HCT116 (cell line): ENCODE data around the gene LPAR3. TPM values are rescaled to one million over a fixed set of nuclear protein-coding genes. Genes with fewer than 3 reads are reported as not detected.

ENCODE experiments used
- ATAC-seq: fragments of 200-7000 bp; cut with Tn5 transposase; 2 replicates; pipeline ENCODE4 v1.9.1; 2020; ENCODE audit warnings: mild to moderate bottlenecking, moderate library complexity
- BruUV-seq: library from RNA; stranded (reverse); fragments of 400-500 nt; replicated peaks from 2 replicates; lab custom pipeline; 2021; lab: Mats Ljungman, UMichigan
- CTCF ChIA-PET: fragments of 300-600 bp; sonication (Branson Sonifier 250); formaldehyde crosslinking; loops from one replicate; lab custom pipeline; 2021; ENCODE audit warnings: antibody characterized with exemption; lab: Charles Lee
- POLR2A ChIA-PET: fragments of 300-600, 350-600 bp; sonication (Branson Sonifier 250); formaldehyde crosslinking; loops from one replicate; lab custom pipeline; 2021; ENCODE audit warnings: antibody characterized with exemption; lab: Charles Lee
- RAD21 ChIA-PET, 2 experiments: fragments of 300-600 bp; sonication (Branson Sonifier 250); formaldehyde crosslinking; loops; one replicate each; lab custom pipeline; 2023; ENCODE audit warnings: low total read pairs in 2 of 2; ENCODE audit not compliant: uncharacterized antibody in 2 of 2, unreplicated experiment in 2 of 2, low non-redundant PET in 1 of 2; lab: Charles Lee
- DNase-seq: peaks from one replicate; pipeline ENCODE4 v3.0.0-alpha.2; 2010; ENCODE audit warnings: low read depth, low spot score
- H2AFZ ChIP-seq: fragments of 200-600 bp; shearing (Covaris generic), sonication (generic); 2 replicates; pipeline ENCODE4 v1.6.1; 2017; ENCODE audit warnings: low read depth, mixed run types, mixed read lengths, antibody characterized with exemption, low read length; ENCODE audit not compliant: poor library complexity, severe bottlenecking
- H3K27ac ChIP-seq: 2 replicates; pipeline ENCODE4 v1.5.1; 2012; ENCODE audit warnings: low read depth, low read length
- H3K27me3 ChIP-seq: fragments of 200-600 bp; sonication (generic); 2 replicates; pipeline ENCODE4 v1.6.1; 2016; ENCODE audit warnings: mixed run types, low read length, mixed read lengths; ENCODE audit not compliant: insufficient read depth
- H3K36me3 ChIP-seq, 2 experiments: fragments of 200-500 bp in 1 of 2; fragments of 200-600 bp in 1 of 2; sonication (Bioruptor generic) in 1 of 2; sonication (generic) in 1 of 2; 2 replicates each; pipeline versions ENCODE4 v1.5.1 to v1.6.1; 2014 to 2016; ENCODE audit warnings: low read length in 2 of 2, inconsistent platforms in 1 of 2, mixed read lengths in 1 of 2, mixed run types in 1 of 2; ENCODE audit not compliant: insufficient read depth in 2 of 2, control insufficient read depth in 1 of 2
- H3K4me1 ChIP-seq, 2 experiments: fragments of 200-600 bp in 1 of 2; sonication (generic) in 1 of 2; 2 replicates each; pipeline versions ENCODE4 v1.5.1 to v1.6.1; 2012 to 2017; ENCODE audit warnings: low read length in 2 of 2, inconsistent platforms in 1 of 2, mild to moderate bottlenecking in 1 of 2, mixed read lengths in 1 of 2, mixed run types in 1 of 2, moderate library complexity in 1 of 2; ENCODE audit not compliant: insufficient read depth in 2 of 2, control insufficient read depth in 1 of 2
- H3K4me2 ChIP-seq: fragments of 200-600 bp; sonication (generic); 2 replicates; pipeline ENCODE4 v1.6.1; 2017; ENCODE audit warnings: mixed run types, low read length, mixed read lengths
- H3K4me3 ChIP-seq, 2 experiments: fragments of 200-600 bp in 1 of 2; sonication (generic) in 1 of 2; replicated peaks in 1 of 2; 2 replicates each; pipeline ENCODE4 v1.5.1; 2011 to 2016; ENCODE audit warnings: low read length in 2 of 2, control low read depth in 1 of 2, low read depth in 1 of 2, mild to moderate bottlenecking in 1 of 2, mixed read lengths in 1 of 2, mixed run types in 1 of 2
- H3K79me2 ChIP-seq: fragments of 200-600 bp; sonication (generic); 2 replicates; pipeline ENCODE4 v1.6.1; 2017; ENCODE audit warnings: mild to moderate bottlenecking, mixed run types, low read length, moderate library complexity, mixed read lengths; ENCODE audit not compliant: insufficient read depth
- H3K9ac ChIP-seq: fragments of 200-600 bp; sonication (generic); 2 replicates; pipeline ENCODE4 v1.6.1; 2016; ENCODE audit warnings: low read length, mixed read lengths
- H3K9me2 ChIP-seq: fragments of 200-600 bp; sonication (generic), shearing (Covaris generic); 2 replicates; pipeline ENCODE4 v1.6.1; 2017; ENCODE audit warnings: mixed run types, mild to moderate bottlenecking, moderate library complexity; ENCODE audit not compliant: insufficient read depth
- H3K9me3 ChIP-seq, 2 experiments: fragments of 200-500 bp in 1 of 2; fragments of 200-600 bp in 1 of 2; sonication (Bioruptor generic) in 1 of 2; sonication (generic) in 1 of 2; 2 replicates each; pipeline ENCODE4 v1.6.1; 2014 to 2017; ENCODE audit warnings: low read length in 2 of 2, mixed read lengths in 2 of 2, inconsistent platforms in 1 of 2, low read depth in 1 of 2, mild to moderate bottlenecking in 1 of 2, mixed run types in 1 of 2, moderate library complexity in 1 of 2; ENCODE audit not compliant: control insufficient read depth in 1 of 2, insufficient read depth in 1 of 2
- H4K20me1 ChIP-seq: fragments of 200-600 bp; sonication (generic), shearing (Covaris generic); 2 replicates; pipeline ENCODE4 v1.6.1; 2017; ENCODE audit warnings: mixed run types, mild to moderate bottlenecking, moderate library complexity; ENCODE audit not compliant: insufficient read depth
- ATF3 ChIP-seq: IDR thresholded peaks from 2 replicates; pipeline ENCODE4 v1.6.1; 2012
- CBX3 ChIP-seq: IDR thresholded peaks from 2 replicates; pipeline ENCODE4 v1.6.1; 2012; ENCODE audit warnings: low read depth
- CTCF ChIP-seq, 3 experiments: fragments of 200-600 bp in 1 of 3; sonication (generic) in 1 of 3; IDR thresholded peaks in 2 of 3; conservative IDR thresholded peaks in 1 of 3; 2 replicates each; pipeline ENCODE4 v1.5.1; 2012 to 2017; ENCODE audit warnings: low read depth in 2 of 3, low read length in 2 of 3, antibody characterized with exemption in 1 of 3, borderline replicate concordance in 1 of 3, control low read depth in 1 of 3, mild to moderate bottlenecking in 1 of 3, mixed read lengths in 1 of 3, mixed run types in 1 of 3, moderate library complexity in 1 of 3; ENCODE audit not compliant: insufficient read depth in 1 of 3
- EZH2 ChIP-seq: fragments of 200-600 bp; sonication (generic); IDR thresholded peaks from 2 replicates; pipeline ENCODE4 v1.6.1; 2017; ENCODE audit warnings: antibody characterized with exemption, mixed run types
- MAX ChIP-seq: IDR thresholded peaks from 2 replicates; pipeline ENCODE4 v1.6.1; 2012
- REST ChIP-seq: IDR thresholded peaks from 2 replicates; pipeline ENCODE4 v1.6.1; 2012; ENCODE audit warnings: low read depth
- SIN3A ChIP-seq: IDR thresholded peaks from 2 replicates; pipeline ENCODE4 v1.6.1; 2012; ENCODE audit warnings: low read depth
- SP1 ChIP-seq: IDR thresholded peaks from 2 replicates; pipeline ENCODE4 v1.6.1; 2012; ENCODE audit warnings: low read depth
- SRF ChIP-seq: IDR thresholded peaks from 2 replicates; pipeline ENCODE4 v1.6.1; 2012; ENCODE audit warnings: low read depth
- TCF7L2 ChIP-seq: IDR thresholded peaks from 2 replicates; pipeline ENCODE4 v1.7.0; 2011; ENCODE audit warnings: borderline replicate concordance, inconsistent platforms; ENCODE audit not compliant: insufficient read depth, insufficient read length; ENCODE audit errors: extremely low read depth
- YY1 ChIP-seq: IDR thresholded peaks from 2 replicates; pipeline ENCODE4 v1.6.1; 2011; ENCODE audit warnings: low read length, low read depth, moderate library complexity, mild to moderate bottlenecking; ENCODE audit not compliant: insufficient replicate concordance; ENCODE audit errors: extremely low read depth
- ZBTB33 ChIP-seq: IDR thresholded peaks from 2 replicates; pipeline ENCODE4 v1.6.1; 2011; ENCODE audit warnings: mild to moderate bottlenecking, low read length, moderate library complexity; ENCODE audit not compliant: insufficient replicate concordance; ENCODE audit errors: extremely low read depth
- intact Hi-C: fragments of 100-400 bp; cut with micrococcal nuclease; formaldehyde crosslinking; loops from 2 replicates; pipeline ENCODE4 v1.10.0; 2022
- total RNA-seq: library from RNA; stranded (reverse); gene quantifications from one replicate; pipeline ENCODE4 v1.2.1, GENCODE V29; 2021; ENCODE audit not compliant: unreplicated experiment

Gene LPAR3
- total RNA-seq, 1 experiment from 2014 or later = 27.2 TPM

- no peak for TF ChIP-seq CTCF (IDR thresholded peaks at IDR 0.05 in 2 of 3, conservative IDR thresholded peaks at IDR 0.05 in 1 of 3; ENCODE audit: borderline replicate concordance in 1 of 3, insufficient read depth in 1 of 3, low read depth in 2 of 3, low read length in 2 of 3)
Observed at GRCh38 chr1:84941843-84942242, 48.8 kb upstream of the LPAR3 start (continued).

- Histone ChIP-seq H2AFZ (no peak overlapping the region), H3K4me3 (no peak overlapping the region), H3K27ac (no peak overlapping the region), H3K9me3 (no peaks in the 10 kb centered on the region), H3K9me2 (no peaks in the 10 kb centered on the region), H3K4me2 (no peak overlapping the region), H3K27me3 (no peaks in the 10 kb centered on the region), H3K9ac (no peak overlapping the region), H3K4me1 (peaks cover 5 to 8% of the 10 kb centered on the region in 2 experiments), H4K20me1 (no peaks in the 10 kb centered on the region), H3K36me3 (no peaks in the 10 kb centered on the region), H3K79me2 (no peaks in the 10 kb centered on the region)
- POLR2A ChIA-PET = no interaction called here
- CTCF ChIA-PET = interaction anchor here (1.5 to 1.7 kb wide), 2 partner anchors 314 to 319 kb away, joined by 4 to 9 read pairs; partner anchors contain the start of gene C1orf52
- DNase-seq (no peak), ATAC-seq (no peak)
- no TSS peak for BruUV-seq
- intact Hi-C loops = loop anchor here (10.0 kb wide), 1 partner anchor 164 kb away; no protein-coding TSS in a partner anchor
- TF ChIP-seq ATF3 = no peak
- TF ChIP-seq TCF7L2 = no peak
- no peak for TF ChIP-seq EZH2
- no peak for TF ChIP-seq YY1
- TF ChIP-seq SP1 = no peak
- no peak for TF ChIP-seq SIN3A
- TF ChIP-seq SRF = no peak
- TF ChIP-seq REST = no peak
- TF ChIP-seq ZBTB33 = no peak
- TF ChIP-seq MAX = no peak
- no peak for TF ChIP-seq CBX3
- RAD21 ChIA-PET = no interaction called here
Observed at GRCh38 chr1:84940481-84940880, 47.5 kb upstream of the LPAR3 start.
